Hepatocyte (in vitro differentiated cells): ENCODE data around the gene GASK1A.

Experiments used
- CTCF ChIP-seq: fragments of 200-600 bp; sonication (generic); IDR thresholded peaks from 2 replicates; pipeline ENCODE4 v1.5.1; 2016; ENCODE audit warnings: antibody characterized with exemption, mild to moderate bottlenecking; ENCODE audit not compliant: poor library complexity
- EZH2 ChIP-seq: fragments of 200-600 bp; sonication (generic); IDR thresholded peaks from 2 replicates; pipeline ENCODE4 v1.6.1; 2016; ENCODE audit warnings: antibody characterized with exemption, mild to moderate bottlenecking, borderline replicate concordance

- TF ChIP-seq CTCF (no peak), EZH2 (no peak)
Measured at GRCh38 chr3:43053291-43053690, 74.2 kb downstream of the GASK1A start.
